GM19193 (cell line): ENCODE results near the gene ACAD8.

Source experiments
- POLR2A ChIP-seq: IDR thresholded peaks from 4 replicates; pipeline ENCODE4 v1.6.1; 2011; ENCODE audit not compliant: insufficient read depth, insufficient read length; ENCODE audit errors: extremely low read depth

ACAD8 gene

DNA sequence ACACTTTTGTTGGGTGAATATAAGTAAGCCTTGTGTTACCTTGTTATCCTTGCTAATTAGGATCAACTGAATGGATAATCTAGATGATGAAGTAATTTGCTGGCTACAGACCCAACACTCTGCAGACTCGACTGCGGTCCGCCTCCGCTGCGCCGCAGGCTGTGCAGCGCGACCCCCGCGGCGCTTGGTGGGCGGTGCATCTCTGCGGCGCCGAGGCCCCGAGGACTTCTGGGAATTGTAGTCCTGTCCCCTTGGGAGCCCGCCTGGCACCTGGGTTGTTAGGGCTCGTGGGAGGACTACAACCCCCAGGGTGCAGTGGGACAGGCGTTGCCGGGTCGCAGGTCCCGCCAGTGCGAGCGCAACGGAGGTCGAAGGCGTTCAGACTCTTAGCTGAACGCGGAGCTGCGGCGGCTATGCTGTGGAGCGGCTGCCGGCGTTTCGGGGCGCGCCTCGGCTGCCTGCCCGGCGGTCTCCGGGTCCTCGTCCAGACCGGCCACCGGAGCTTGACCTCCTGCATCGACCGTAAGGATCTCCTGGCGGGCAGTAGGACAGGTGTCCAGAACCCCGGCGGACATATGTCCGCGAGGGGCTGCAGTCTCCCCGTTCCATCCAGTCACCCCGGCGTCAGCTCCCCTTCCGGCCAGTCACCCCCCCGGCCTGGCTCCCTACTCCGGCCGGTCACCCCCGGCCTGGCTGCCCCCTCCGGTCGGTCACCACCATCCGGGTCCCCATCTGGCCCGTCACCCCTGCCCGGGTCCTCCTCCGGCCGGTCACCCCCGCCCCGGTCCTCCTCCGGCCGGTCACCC, at the start of gene ACAD8, which contains the start of gene THYN1:
Gene ACAD8 (plus strand): TSS at position 381 of the 806 bp plus-strand sequence. CDS start 33 bp downstream, at position 414.
Gene THYN1 (minus strand): TSS at position 165 of the 806 bp plus-strand sequence. CDS start 470 bp downstream, outside the sequence.
- peak; percentile 72 for TF ChIP-seq POLR2A

GRCh38 chr11:134205729-134206128, 47.6 kb upstream of the ACAD8 start:
- no peak for TF ChIP-seq POLR2A

DNA sequence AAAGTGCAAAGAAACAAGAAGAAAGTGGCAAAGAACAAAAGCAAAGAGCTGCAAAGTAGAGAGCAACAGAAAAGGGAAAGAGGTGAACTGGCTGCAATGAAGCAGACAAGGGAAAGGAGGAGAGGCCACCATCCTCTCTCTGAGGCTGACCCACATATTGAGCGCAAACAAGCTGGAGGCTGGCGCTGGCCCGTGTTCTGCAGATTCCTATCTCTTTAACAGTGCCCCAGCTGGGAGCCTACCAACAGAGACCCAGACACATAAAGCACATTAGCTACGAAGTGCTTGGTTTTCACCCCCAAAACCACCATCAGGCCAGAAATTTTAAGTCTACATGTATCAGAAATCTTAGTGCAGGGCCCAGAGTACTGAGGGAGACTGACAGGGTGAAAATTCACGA, 47.2 kb upstream of the ACAD8 start:
- no peak for TF ChIP-seq POLR2A

GRCh38 chr11:134207538-134208239, 45.7 kb upstream of the ACAD8 start:
- TF ChIP-seq POLR2A: no peak

DNA sequence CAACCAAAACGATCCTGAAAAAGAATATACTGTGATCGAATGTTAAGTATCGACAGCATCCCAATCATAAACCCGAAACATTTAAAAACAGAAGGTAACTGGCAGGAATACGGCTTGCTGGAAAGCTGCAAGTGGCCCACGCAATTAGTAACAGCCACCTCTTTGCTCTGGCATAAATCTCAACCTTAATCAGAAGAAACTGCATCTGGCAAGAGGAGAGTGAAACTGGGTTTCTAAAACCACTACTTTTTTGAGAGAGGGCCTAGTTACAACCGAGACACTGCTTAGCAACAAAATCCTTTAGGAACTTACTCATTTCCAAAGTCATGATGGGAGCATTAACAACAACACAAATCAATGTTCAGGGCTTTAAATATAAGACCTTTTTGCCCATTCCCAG, 37.5 kb upstream of the ACAD8 start:
- TF ChIP-seq POLR2A: no peak

- TF ChIP-seq POLR2A: no peak
Measured at GRCh38 chr11:134216816-134217215, 36.6 kb upstream of the ACAD8 start.

- TF ChIP-seq POLR2A: no peak
Measured at GRCh38 chr11:134223121-134223520, 30.2 kb upstream of the ACAD8 start.

GRCh38 chr11:134223836-134224709, 29.3 kb upstream of the ACAD8 start, which contains the start of the genes NCAPD3 and VPS26B:
NCAPD3 (minus strand) TSS chr11:134223967; CDS start chr11:134223926, 41 bp downstream.
VPS26B (plus strand) TSS chr11:134224671; CDS start chr11:134225123, 452 bp downstream.
- TF ChIP-seq POLR2A: peak; percentile 89

DNA sequence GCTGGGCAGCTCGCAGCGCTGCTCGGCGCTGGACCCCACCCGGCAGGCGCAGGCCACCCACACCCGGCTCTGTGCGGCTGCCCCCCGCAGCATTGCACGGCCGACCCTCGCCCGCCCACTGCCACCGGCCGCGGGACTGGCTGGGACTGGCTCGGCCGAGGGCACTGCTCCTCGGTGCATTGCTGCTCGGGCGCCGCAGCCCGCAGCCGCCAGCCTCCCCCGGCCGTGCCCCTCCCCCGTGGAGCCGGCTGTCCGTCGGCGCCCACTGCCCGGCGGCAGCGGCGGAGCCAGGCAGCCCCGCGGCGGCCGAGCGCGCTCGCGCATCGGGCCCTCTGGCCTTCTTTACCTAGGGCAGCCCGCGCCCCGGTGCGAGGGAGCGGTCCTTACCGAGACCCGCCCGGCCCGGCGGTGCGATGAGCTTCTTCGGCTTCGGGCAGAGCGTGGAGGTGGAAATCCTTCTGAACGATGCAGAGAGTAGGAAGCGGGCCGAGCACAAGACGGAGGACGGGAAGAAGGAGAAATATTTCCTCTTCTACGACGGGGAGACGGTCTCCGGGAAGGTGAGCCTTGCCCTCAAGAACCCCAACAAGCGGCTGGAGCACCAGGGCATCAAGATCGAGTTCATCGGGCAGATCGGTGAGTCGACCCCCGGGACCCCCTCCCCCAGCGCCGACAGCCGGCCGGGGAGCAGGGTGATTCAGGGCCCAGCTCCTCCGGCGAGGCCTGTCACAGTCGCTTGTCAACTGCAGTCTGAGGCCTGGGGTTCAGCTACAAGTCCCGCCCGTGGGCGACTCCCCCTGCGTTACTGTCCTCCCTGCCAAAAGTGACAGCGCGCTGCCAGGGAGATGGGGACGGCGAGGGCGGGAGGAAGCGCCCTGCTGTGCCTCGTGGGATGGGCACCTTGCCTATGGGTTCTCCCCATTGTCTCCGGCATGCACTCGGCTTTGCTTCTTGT, 28.4 kb upstream of the ACAD8 start:
- peak; percentile 42 for TF ChIP-seq POLR2A

DNA sequence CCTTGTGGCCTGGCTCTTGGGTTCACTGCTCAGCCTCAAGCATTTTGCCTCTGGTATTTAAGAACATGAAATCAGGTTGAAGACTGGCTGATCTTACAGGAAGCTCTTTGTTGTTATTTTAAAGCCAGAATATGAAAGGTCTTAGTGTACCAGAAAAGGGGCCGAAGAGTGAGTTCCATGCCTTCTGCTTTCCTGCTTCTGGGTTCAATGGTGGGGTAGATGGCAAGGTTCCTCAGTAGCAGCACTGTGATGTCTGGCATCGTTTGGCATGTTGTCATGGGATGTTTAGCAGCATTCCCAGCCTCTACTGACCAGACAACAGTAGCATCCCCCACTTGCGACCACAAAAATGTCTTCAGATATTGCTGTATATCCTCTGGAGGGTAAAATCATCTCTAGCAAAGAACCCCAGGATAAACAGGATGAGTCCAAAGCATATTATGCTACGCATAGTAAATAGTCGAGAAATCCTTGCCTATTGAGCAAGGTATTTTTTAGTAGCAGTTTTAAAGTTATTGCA, 26.5 kb upstream of the ACAD8 start:
- TF ChIP-seq POLR2A: no peak

- TF ChIP-seq POLR2A: no peak
Measured at GRCh38 chr11:134228625-134229024, 24.7 kb upstream of the ACAD8 start.

- TF ChIP-seq POLR2A: no peak
Measured at GRCh38 chr11:134229126-134229790, 24.1 kb upstream of the ACAD8 start.

DNA sequence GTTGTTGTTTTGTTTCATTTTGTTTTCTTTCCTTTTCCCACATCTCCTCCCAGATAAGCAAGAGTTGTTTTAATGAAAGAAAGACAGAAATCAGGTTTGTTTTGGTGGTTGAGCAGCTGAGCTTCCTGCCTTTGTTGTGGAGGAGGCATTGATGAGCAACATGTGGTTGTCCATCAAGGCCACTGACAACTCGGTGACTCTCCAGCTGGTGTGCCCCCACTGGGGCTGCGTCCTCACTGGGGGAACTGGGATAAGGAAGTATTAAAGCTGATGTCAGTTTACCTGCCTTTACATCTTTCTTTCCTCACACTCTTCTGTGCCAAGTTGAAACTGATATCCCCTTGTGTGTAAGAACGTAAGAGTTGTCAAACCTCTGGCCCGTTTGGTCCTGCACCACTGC, 23.0 kb upstream of the ACAD8 start:
- no peak for TF ChIP-seq POLR2A
